Panc1 (cell line): Measurements from ENCODE around the gene GNAQ. TPM values are rescaled to one million over a fixed set of nuclear protein-coding genes. Genes with fewer than 3 reads are reported as not detected.

Source experiments
- ATAC-seq: fragments of 200-7000 bp; cut with Tn5 transposase; 2 replicates; pipeline ENCODE4 v1.9.1; 2020; ENCODE audit warnings: mild to moderate bottlenecking, moderate library complexity
- BruUV-seq: library from RNA; stranded (reverse); fragments of 400-500 nt; replicated peaks from 2 replicates; lab custom pipeline; 2021; lab: Mats Ljungman, UMichigan
- CTCF ChIA-PET: fragments of 300-600 bp; sonication (Branson Sonifier 250); formaldehyde crosslinking; loops from one replicate; lab custom pipeline; 2022; ENCODE audit warnings: antibody characterized with exemption; lab: Charles Lee
- POLR2A ChIA-PET: fragments of 300-600 bp; sonication (Branson Sonifier 250); formaldehyde crosslinking; loops from one replicate; lab custom pipeline; 2022; ENCODE audit warnings: antibody characterized with exemption; lab: Charles Lee
- DNase-seq: peaks from one replicate; pipeline ENCODE4 v3.0.0-alpha.2; 2010; ENCODE audit warnings: low read depth, low spot score
- H3K27ac ChIP-seq: 2 replicates; pipeline ENCODE4 v1.5.1; 2011; ENCODE audit warnings: mild to moderate bottlenecking, low read length, inconsistent platforms
- H3K27me3 ChIP-seq: fragments of 200-500 bp; sonication (Bioruptor generic); 2 replicates; pipeline ENCODE4 v1.6.0; 2014; ENCODE audit warnings: low read length, inconsistent platforms; ENCODE audit not compliant: control insufficient read depth, insufficient read depth
- H3K36me3 ChIP-seq: fragments of 200-500 bp; sonication (Bioruptor generic); 2 replicates; pipeline ENCODE4 v1.5.1; 2014; ENCODE audit warnings: inconsistent platforms, mild to moderate bottlenecking, low read length, moderate library complexity; ENCODE audit not compliant: control insufficient read depth, insufficient read depth
- H3K4me1 ChIP-seq: 2 replicates; pipeline ENCODE4 v1.5.1; 2011; ENCODE audit warnings: inconsistent platforms, mild to moderate bottlenecking, low read length, moderate library complexity; ENCODE audit not compliant: control insufficient read depth, insufficient read depth
- H3K4me3 ChIP-seq, 2 experiments: 2 replicates each; pipeline ENCODE4 v1.5.1; 2011 to 2012; ENCODE audit warnings: low read depth in 2 of 2, low read length in 2 of 2, mild to moderate bottlenecking in 2 of 2, inconsistent platforms in 1 of 2, moderate library complexity in 1 of 2
- H3K9me3 ChIP-seq: fragments of 200-500 bp; sonication (Bioruptor generic); 2 replicates; pipeline ENCODE4 v1.5.1; 2014; ENCODE audit warnings: low read depth, mild to moderate bottlenecking, inconsistent platforms, low read length, moderate library complexity; ENCODE audit not compliant: control insufficient read depth, insufficient read depth
- POLR2AphosphoS5 ChIP-seq: IDR thresholded peaks from 2 replicates; pipeline ENCODE4 v1.6.1; 2012; ENCODE audit warnings: mild to moderate bottlenecking, low read depth, low read length, moderate library complexity
- REST ChIP-seq, 2 experiments: IDR thresholded peaks; 2 replicates each; pipeline ENCODE4 v1.6.1; 2011 to 2012; ENCODE audit warnings: low read depth in 2 of 2, control low read depth in 1 of 2, low read length in 1 of 2, mild to moderate bottlenecking in 1 of 2, moderate library complexity in 1 of 2; ENCODE audit not compliant: insufficient read depth in 1 of 2
- SIN3A ChIP-seq: IDR thresholded peaks from 2 replicates; pipeline ENCODE4 v1.6.1; 2012; ENCODE audit warnings: low read depth, mild to moderate bottlenecking, low read length, moderate library complexity, borderline replicate concordance; ENCODE audit not compliant: insufficient read depth
- TCF7L2 ChIP-seq: IDR thresholded peaks from 2 replicates; pipeline ENCODE4 v1.6.1; 2011; ENCODE audit warnings: mild to moderate bottlenecking, low read depth, low read length, inconsistent platforms
- in situ Hi-C: cut with HindIII; loops from 2 replicates; pipeline ENCODE4 v1.10.0; 2016; ENCODE audit warnings: low sequenced_read_pairs, low pct_unique_long_range_greater_than_20kb
- intact Hi-C: fragments of 100-400 bp; cut with micrococcal nuclease; formaldehyde crosslinking; loops from one replicate; pipeline ENCODE4 v1.10.0; 2022; ENCODE audit not compliant: unreplicated experiment
- total RNA-seq: library from RNA; stranded (reverse); gene quantifications from one replicate; pipeline ENCODE4 v1.2.1, GENCODE V29; 2021; ENCODE audit not compliant: unreplicated experiment
- TF ChIP-seq, protein P1 (sequence below): fragments of 450-650 bp; IDR thresholded peaks from 2 replicates; pipeline ENCODE4 v1.5.1; 2017; ENCODE audit warnings: mild to moderate bottlenecking

The GNAQ gene
- total RNA-seq, 1 experiment from 2014 or later: 34.5 TPM

GRCh38 chr9:77809552-77809951 lies 222.1 kb downstream of the GNAQ start:
- intact Hi-C loops: no loop called here
- no peaks in the 10 kb centered on the region for H3K36me3 ChIP-seq
- H3K4me1 ChIP-seq: no peaks in the 10 kb centered on the region
- in situ Hi-C loops: no loop called here
- H3K9me3 ChIP-seq: no peaks in the 10 kb centered on the region
- no TSS peak for BruUV-seq
- no peaks in the 10 kb centered on the region for H3K27me3 ChIP-seq
- DNase-seq: no peak
- ATAC-seq: no peak
- POLR2A ChIA-PET: no interaction called here
- H3K4me3 ChIP-seq: no peak overlapping the region
- CTCF ChIA-PET: no interaction called here
- TF ChIP-seq POLR2AphosphoS5 (no peak), TCF7L2 (no peak), SIN3A (no peak), REST (IDR thresholded peaks at IDR 0.05; ENCODE audit: insufficient read depth in 1 of 2, low read depth in 2 of 2, low read length in 1 of 2) (no peak)
- TF ChIP-seq, protein P1, sequence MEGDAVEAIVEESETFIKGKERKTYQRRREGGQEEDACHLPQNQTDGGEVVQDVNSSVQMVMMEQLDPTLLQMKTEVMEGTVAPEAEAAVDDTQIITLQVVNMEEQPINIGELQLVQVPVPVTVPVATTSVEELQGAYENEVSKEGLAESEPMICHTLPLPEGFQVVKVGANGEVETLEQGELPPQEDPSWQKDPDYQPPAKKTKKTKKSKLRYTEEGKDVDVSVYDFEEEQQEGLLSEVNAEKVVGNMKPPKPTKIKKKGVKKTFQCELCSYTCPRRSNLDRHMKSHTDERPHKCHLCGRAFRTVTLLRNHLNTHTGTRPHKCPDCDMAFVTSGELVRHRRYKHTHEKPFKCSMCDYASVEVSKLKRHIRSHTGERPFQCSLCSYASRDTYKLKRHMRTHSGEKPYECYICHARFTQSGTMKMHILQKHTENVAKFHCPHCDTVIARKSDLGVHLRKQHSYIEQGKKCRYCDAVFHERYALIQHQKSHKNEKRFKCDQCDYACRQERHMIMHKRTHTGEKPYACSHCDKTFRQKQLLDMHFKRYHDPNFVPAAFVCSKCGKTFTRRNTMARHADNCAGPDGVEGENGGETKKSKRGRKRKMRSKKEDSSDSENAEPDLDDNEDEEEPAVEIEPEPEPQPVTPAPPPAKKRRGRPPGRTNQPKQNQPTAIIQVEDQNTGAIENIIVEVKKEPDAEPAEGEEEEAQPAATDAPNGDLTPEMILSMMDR: no peak
- H3K27ac ChIP-seq: no peak overlapping the region

- DNase-seq (no peak), ATAC-seq (no peak)
- Histone ChIP-seq H3K4me1 (no peaks in the 10 kb centered on the region), H3K36me3 (no peaks in the 10 kb centered on the region), H3K27ac (no peak overlapping the region), H3K27me3 (no peaks in the 10 kb centered on the region), H3K4me3 (no peak overlapping the region), H3K9me3 (no peaks in the 10 kb centered on the region)
- CTCF ChIA-PET: no interaction called here
- no TSS peak for BruUV-seq
- no peak for TF ChIP-seq REST (IDR thresholded peaks at IDR 0.05; ENCODE audit: insufficient read depth in 1 of 2, low read depth in 2 of 2, low read length in 1 of 2)
- in situ Hi-C loops: no loop called here
- POLR2A ChIA-PET: no interaction called here
- intact Hi-C loops: no loop called here
Measured at GRCh38 chr9:77808751-77809081, 222.9 kb downstream of the GNAQ start.
